Kidney capillary endothelial cell (primary cell): ENCODE measurements around the gene MSI2.

Experiments
- DNase-seq: peaks from one replicate; pipeline ENCODE4 v3.0.0-alpha.2; 2018; ENCODE audit warnings: low spot score

MSI2 gene

GRCh38 chr17:57270801-57271245 is 14.5 kb downstream of the MSI2 start:
- no peak for DNase-seq

GRCh38 chr17:57271821-57272220 is 15.5 kb downstream of the MSI2 start:
- no peak for DNase-seq

DNA sequence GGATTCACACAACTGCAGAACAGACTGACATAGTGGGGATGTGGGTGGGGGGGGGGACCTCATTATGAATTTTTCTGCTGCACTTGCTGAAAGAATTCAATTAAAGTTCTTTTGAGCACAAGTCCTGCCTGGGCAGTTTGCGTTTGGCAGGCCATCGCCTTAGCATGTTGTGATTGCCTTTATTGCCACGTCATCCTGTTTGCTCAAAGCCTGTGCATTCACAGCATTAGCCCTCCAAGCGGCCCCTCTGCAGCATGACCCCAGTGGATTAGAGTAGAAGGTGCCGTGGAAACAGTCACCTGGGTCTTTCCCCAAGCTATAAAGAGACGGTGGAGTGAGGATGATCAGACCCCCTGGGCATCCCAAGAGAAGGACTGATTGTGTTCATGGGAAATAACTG is 17.2 kb downstream of the MSI2 start:
- DNase-seq, result no peak

DNA sequence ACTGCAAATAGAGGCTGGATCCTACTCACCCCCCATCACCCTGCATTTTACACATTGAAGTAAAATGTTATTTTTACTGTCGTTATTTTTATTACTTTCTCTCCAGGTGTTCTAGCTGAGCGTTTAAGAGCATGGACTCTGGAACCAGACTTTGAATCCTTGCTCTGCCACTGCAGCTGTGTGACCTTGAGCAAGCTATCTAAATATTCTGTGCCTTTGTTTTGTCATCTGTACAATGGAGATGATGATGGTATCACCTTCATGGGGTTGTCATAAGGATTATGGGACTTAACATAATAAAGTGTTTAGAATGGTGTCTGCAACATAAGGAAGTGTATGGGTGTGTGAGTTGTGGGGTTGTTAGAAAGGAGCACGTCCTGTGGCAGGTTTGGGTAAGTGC is 17.8 kb downstream of the MSI2 start:
- no peak for DNase-seq

- no peak for DNase-seq
These were observed 18.9 kb downstream of the MSI2 start for GRCh38 chr17:57275071-57275764.

GRCh38 chr17:57276621-57277020 is 20.3 kb downstream of the MSI2 start:
- no peak for DNase-seq

- DNase-seq, result no peak
These were observed 21.7 kb downstream of the MSI2 start for GRCh38 chr17:57277923-57278604.

DNA sequence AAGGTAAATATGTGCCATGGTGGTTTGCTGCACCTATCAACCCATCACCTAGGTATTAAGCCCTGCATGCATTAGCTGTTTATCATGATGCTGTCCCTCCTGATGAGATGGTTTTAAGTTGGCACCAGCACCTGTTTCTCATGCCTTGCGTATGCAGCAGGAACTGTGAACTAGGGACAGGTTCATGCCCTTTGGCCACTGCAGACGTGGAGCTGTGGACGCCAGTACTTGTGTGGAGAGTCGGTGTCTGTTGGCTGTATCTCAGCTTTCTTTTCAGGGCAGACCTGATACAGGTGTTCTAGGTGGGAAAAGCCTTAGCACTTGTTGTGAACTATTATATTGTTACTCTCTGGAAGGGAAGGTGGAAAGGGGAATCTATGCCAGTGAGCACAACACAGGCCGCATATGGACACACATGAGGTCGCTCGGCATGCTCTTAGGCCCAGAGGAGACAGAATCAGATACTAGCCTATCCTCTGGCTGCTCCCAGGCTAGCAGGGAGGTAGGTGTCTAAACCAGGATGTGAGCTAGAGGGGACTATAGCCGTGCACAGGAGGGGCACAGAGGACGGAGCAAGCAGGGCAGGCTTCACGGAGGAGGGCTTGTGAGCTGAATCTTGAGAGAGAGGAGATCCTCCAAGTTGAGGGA is 22.5 kb downstream of the MSI2 start:
- DNase-seq, result no peak

GRCh38 chr17:57279432-57279831 is 23.1 kb downstream of the MSI2 start:
- no peak for DNase-seq

DNA sequence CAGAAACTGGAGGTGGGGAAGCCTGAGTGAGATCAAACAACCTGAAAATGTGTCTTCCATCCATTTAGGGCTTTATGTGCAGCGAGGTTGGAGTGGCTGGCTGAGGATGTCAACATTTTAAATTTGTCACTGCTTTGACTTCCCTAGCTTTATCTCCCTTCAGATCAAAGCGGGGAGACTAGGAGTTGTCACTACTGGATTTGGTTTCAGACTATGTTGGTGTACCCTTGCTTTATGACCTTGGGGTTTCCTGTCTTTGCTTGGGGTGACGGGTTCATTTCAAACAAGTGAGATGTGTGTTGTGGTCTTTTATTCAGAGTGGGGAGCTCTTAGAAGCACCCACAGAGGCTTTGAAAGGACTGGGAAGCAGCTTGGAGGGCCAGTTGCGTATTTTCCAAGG is 25.6 kb downstream of the MSI2 start:
- DNase-seq, result no peak

DNA sequence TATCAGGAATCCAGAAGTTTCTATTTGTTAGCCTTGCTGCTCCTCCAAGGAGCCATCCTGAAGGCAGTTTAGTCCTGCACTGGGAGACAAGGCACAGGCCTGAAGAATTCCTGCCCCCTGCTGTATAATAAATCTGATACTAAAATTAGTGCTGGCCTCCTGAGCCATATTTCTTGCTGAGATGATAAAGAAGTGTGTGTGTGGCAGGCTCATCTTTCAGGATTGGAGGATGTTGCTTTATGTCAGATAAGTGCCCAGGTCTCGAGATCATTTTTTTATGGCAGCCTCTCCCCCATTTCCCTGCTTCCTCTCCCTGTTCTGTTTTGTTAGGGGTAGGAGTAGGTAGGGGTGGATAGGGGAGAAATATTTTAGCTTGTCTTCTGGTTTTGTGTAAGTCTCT is 26.0 kb downstream of the MSI2 start:
- DNase-seq, result no peak

- DNase-seq, result no peak
These were observed 27.1 kb downstream of the MSI2 start for GRCh38 chr17:57283203-57283971.

DNA sequence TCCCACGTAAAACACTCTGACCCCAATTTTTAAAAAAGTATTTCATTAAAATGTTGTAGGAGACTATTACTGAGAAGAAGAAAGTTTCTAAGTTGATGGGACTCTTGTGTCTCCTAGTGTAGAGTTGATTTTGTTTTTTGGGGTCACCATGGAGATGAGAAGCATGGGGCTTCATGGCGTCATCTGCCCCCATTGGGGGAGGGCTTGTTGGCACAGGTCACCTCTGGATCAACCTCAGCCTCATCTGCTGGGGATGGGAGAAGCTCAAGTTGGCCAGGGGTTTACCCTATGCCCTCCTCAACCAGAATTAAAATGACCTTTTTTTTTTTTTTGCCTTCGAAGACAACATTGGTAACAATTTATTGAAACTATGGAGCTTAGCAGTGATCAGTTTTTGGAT is 28.3 kb downstream of the MSI2 start:
- no peak for DNase-seq

DNA sequence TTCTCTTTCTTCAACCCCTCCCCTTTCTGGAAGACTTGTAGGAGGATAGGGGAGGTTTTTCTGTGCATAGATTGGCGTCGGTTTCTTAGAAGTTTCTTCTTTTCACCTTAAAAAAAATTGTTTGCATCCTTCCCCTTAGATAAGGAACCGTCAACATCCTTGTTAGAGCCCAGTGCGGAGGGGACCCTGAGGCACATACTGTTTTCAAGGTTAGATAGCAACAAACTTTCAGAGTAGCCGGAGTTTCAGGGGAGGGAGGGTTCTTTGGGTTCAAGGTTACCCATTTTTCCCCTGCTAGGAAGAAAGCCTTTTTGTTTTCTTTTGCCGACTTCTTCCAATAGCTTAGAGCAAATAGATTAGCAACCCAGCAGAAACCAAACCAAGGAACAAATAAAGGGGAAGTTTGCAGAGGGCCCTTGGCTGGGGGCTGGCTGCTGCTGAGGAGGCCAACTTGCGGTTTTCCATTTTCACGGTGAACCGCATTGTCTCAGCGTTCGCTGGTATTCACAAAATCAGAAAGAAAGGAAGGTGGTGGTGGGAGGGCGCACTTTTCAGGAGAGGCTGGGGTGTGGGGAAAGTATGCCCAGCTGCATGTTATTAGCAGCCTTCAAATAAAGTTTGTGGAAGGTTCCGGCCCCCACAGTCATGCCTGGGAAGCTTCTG is 28.8 kb downstream of the MSI2 start:
- no peak for DNase-seq

DNA sequence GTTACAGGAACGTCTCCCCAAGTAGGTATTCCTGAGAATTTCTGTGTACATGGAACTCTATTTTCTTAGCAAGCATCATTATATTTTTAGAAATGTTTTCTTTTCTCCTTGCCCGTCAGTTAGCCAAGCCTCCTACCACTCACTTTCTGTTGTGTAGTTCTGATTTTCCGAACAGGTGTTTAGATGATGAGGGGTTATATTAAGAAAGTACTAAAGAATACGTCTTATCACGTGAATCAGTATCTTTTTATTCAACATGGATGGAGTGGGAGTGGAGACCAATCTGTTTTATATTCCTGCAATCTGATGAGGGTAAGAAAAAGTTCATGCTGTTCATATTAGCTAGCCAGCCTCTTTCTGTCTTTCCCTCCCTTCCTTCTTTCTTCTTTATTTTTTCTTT is 29.4 kb downstream of the MSI2 start:
- DNase-seq, result no peak

DNA sequence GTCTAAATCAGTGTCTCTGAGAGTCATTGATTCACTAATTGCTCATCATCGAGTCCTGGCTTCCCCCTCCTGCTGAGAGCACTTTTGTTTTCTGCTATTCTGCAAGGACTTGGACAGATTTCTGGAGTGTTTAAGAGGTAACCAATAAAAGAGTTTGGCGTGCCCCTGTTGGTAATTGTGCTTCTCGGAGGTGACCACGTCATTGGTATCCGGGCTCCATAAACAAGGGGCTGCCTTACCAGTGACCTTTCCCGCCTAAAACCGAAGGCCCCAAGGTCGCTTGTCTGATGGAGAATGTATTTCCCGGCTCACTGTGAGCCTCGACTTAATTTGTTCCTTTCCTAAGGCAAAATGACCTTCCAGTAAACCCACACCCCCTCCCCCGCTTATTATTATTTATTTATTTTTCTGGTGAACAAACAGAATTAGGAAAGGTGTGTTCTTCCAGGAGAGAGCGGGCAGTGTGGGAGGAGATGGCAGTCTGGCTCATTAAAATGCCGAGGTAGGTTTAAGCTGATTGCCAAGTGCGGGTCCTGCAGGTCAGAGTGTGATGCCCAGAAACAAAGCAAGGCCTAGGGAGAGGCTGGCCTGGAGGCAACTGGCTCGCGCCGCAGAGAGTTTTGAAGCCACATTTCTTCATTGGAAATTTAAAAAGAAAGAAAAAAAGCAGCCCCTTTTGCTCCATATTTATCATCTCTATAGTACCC is 30.2 kb downstream of the MSI2 start:
- no peak for DNase-seq

DNA sequence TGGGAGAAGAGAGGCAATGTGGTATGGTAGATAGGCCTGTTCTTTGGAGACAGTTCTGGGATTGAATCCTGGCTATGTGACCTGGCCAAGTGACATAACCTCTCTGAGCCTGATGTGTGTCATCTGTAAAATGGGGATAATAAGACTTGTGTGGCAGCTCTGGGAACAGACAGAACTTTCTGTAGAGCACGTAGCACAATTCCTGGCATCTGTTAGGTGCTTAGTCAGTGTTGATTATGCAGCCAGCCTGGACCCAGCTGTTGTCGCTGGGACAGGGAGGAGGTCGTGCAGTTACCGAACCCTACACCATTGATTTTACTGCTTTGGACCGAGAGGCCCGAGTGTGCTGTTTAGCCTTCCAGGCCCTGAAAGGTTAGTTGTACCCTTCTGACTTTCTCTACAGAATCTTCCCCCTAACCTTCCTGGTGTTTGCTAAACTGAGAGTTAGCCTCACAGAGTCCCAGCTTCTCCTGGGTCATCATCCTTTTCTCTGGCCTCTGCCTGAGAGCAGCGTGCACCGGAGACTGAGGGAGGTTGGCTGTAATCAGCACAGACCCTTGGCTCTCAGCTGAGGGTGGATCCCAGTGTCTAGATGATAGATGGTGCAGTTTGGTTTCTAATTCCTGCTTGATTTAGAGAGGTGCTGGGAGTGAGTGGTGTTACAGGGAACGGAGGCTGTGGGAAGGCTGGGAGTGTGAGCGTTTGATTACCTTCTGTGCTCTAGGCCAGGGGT is 31.9 kb downstream of the MSI2 start:
- no peak for DNase-seq

GRCh38 chr17:57288773-57289121 is 32.4 kb downstream of the MSI2 start:
- DNase-seq, result no peak

GRCh38 chr17:57289130-57289529 is 32.8 kb downstream of the MSI2 start:
- no peak for DNase-seq

GRCh38 chr17:57289613-57290012 is 33.3 kb downstream of the MSI2 start:
- DNase-seq, result no peak

DNA sequence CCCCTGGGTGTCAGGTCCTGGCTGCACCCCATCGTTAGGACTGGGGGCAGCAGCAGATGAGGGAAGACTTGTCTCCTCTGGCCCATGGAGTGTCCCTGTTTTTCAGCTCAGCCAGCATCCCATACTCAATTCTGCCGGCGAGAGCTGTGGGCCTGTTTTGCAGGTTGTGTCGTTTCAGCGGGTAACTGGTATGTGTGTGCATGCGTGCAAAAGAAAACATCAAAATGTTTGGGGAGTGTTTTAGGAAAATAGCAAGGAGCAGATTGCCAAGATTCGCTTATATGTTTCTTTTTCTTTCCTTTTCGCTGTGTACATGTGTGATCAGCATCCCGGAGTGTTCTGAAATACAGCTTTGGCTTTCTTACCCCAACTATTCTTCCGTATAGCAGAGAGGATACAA is 34.7 kb downstream of the MSI2 start:
- no peak for DNase-seq
